HG03025 (cell line): ENCODE data around the gene PTPRD.

Source experiments
- ATAC-seq: cut with Tn5 transposase; IDR thresholded peaks from one replicate; pipeline ENCODE4 v1.9.1; 2021; ENCODE audit warnings: mild to moderate bottlenecking, moderate library complexity; ENCODE audit not compliant: unreplicated experiment, low FRiP score

Gene PTPRD

GRCh38 chr9:8825585-8826147 is 1787.1 kb downstream of the PTPRD start:
- ATAC-seq = no peak

- ATAC-seq = no peak
Measured at GRCh38 chr9:8823131-8823895, 1789.5 kb downstream of the PTPRD start.

GRCh38 chr9:8822667-8823025 is 1790.2 kb downstream of the PTPRD start:
- ATAC-seq = no peak

- ATAC-seq = no peak
Measured at GRCh38 chr9:8821910-8822666, 1790.7 kb downstream of the PTPRD start.

- ATAC-seq = no peak
Measured at GRCh38 chr9:8817335-8817734, 1795.5 kb downstream of the PTPRD start.

GRCh38 chr9:8816361-8816760 is 1796.4 kb downstream of the PTPRD start:
- ATAC-seq = no peak

GRCh38 chr9:8815931-8816330 is 1796.9 kb downstream of the PTPRD start:
- ATAC-seq = no peak

GRCh38 chr9:8815219-8815618 is 1797.6 kb downstream of the PTPRD start:
- ATAC-seq = no peak

- ATAC-seq = no peak
Measured at GRCh38 chr9:8812888-8813287, 1799.9 kb downstream of the PTPRD start.

GRCh38 chr9:8809741-8810140 is 1803.1 kb downstream of the PTPRD start:
- no peak for ATAC-seq

GRCh38 chr9:8806150-8806549 is 1806.7 kb downstream of the PTPRD start:
- ATAC-seq = no peak

- ATAC-seq = no peak
Measured at GRCh38 chr9:8804613-8805012, 1808.2 kb downstream of the PTPRD start.

GRCh38 chr9:8802242-8802641 is 1810.6 kb downstream of the PTPRD start:
- no peak for ATAC-seq

- no peak for ATAC-seq
Measured at GRCh38 chr9:8800196-8800595, 1812.6 kb downstream of the PTPRD start.

- ATAC-seq = no peak
Measured at GRCh38 chr9:8799615-8800014, 1813.2 kb downstream of the PTPRD start.

GRCh38 chr9:8799206-8799605 is 1813.6 kb downstream of the PTPRD start:
- no peak for ATAC-seq

GRCh38 chr9:8784838-8785237 is 1828.0 kb downstream of the PTPRD start:
- ATAC-seq = no peak

GRCh38 chr9:8783941-8784340 is 1828.9 kb downstream of the PTPRD start:
- no peak for ATAC-seq

GRCh38 chr9:8782237-8782636 is 1830.6 kb downstream of the PTPRD start:
- ATAC-seq = no peak

GRCh38 chr9:8781458-8781857 is 1831.3 kb downstream of the PTPRD start:
- no peak for ATAC-seq

- no peak for ATAC-seq
Measured at GRCh38 chr9:8780386-8780785, 1832.4 kb downstream of the PTPRD start.

GRCh38 chr9:8779478-8779877 is 1833.3 kb downstream of the PTPRD start:
- ATAC-seq = no peak
